ENCODE measurements around the gene SLC9A1.

- TF ChIP-seq POLR2A (IDR thresholded peaks at IDR 0.05) = no peak
- TF ChIP-seq CTCF (IDR thresholded peaks at IDR 0.05) = peak in 5 of 6 experiments; percentile 24 to 43 (median 36)
Observed at GRCh38 chr1:27127419-27127818, 27.5 kb downstream of the SLC9A1 start.

All from adrenal gland (tissue), 5 donors.